ENCODE data around the gene INO80.

The INO80 gene

GRCh38 chr15:40951764-40952163, 164.3 kb downstream of the INO80 start:
- DNase-seq (ENCODE audit: low read depth, low spot score), result no peak

GRCh38 chr15:40949756-40950207, 166.3 kb downstream of the INO80 start:
- no peak for DNase-seq (ENCODE audit: low read depth, low spot score)

- DNase-seq (ENCODE audit: low read depth, low spot score), result no peak
Measured at GRCh38 chr15:40948706-40949473, 167.2 kb downstream of the INO80 start.

GRCh38 chr15:40944510-40945296, 171.4 kb downstream of the INO80 start:
- no peak for DNase-seq (ENCODE audit: low read depth, low spot score)

- DNase-seq (ENCODE audit: low read depth, low spot score), result no peak
Measured at GRCh38 chr15:40943764-40944365, 172.2 kb downstream of the INO80 start.

GRCh38 chr15:40942878-40943277, 173.2 kb downstream of the INO80 start:
- no peak for DNase-seq (ENCODE audit: low read depth, low spot score)

- no peak for DNase-seq (ENCODE audit: low read depth, low spot score)
Measured at GRCh38 chr15:40942337-40942854, 173.7 kb downstream of the INO80 start.

- peak; percentile 90 for DNase-seq (ENCODE audit: low read depth, low spot score)
Measured at GRCh38 chr15:40941528-40942336, 174.3 kb downstream of the INO80 start.

GRCh38 chr15:40941068-40941527, 175.0 kb downstream of the INO80 start:
- peak; percentile 9 for DNase-seq (ENCODE audit: low read depth, low spot score)

- no peak for DNase-seq (ENCODE audit: low read depth, low spot score)
Measured at GRCh38 chr15:40940296-40940801, 175.7 kb downstream of the INO80 start.

GRCh38 chr15:40938536-40938870, 177.6 kb downstream of the INO80 start:
- no peak for DNase-seq (ENCODE audit: low read depth, low spot score)

- DNase-seq (ENCODE audit: low read depth, low spot score), result no peak
Measured at GRCh38 chr15:40937762-40938535, 178.1 kb downstream of the INO80 start.

- peak; percentile 59 for DNase-seq (ENCODE audit: low read depth, low spot score)
Measured at GRCh38 chr15:40936709-40937666, 179.1 kb downstream of the INO80 start.

GRCh38 chr15:40936234-40936708, 179.8 kb downstream of the INO80 start:
- DNase-seq (ENCODE audit: low read depth, low spot score), result no peak

GRCh38 chr15:40934457-40934856, 181.6 kb downstream of the INO80 start:
- no peak for DNase-seq (ENCODE audit: low read depth, low spot score)

- no peak for DNase-seq (ENCODE audit: low read depth, low spot score)
Measured at GRCh38 chr15:40933517-40933902, 182.6 kb downstream of the INO80 start.

- DNase-seq (ENCODE audit: low read depth, low spot score), result no peak
Measured at GRCh38 chr15:40932649-40933516, 183.2 kb downstream of the INO80 start.

GRCh38 chr15:40932156-40932555, 183.9 kb downstream of the INO80 start:
- no peak for DNase-seq (ENCODE audit: low read depth, low spot score)
